ENCODE measurements around the gene FAM20C. TPM values are rescaled to one million over a fixed set of nuclear protein-coding genes. Genes with fewer than 3 reads are reported as not detected.

Gene FAM20C
- total RNA-seq, 1 experiment from 2014 or later: 8.8 TPM

DNA sequence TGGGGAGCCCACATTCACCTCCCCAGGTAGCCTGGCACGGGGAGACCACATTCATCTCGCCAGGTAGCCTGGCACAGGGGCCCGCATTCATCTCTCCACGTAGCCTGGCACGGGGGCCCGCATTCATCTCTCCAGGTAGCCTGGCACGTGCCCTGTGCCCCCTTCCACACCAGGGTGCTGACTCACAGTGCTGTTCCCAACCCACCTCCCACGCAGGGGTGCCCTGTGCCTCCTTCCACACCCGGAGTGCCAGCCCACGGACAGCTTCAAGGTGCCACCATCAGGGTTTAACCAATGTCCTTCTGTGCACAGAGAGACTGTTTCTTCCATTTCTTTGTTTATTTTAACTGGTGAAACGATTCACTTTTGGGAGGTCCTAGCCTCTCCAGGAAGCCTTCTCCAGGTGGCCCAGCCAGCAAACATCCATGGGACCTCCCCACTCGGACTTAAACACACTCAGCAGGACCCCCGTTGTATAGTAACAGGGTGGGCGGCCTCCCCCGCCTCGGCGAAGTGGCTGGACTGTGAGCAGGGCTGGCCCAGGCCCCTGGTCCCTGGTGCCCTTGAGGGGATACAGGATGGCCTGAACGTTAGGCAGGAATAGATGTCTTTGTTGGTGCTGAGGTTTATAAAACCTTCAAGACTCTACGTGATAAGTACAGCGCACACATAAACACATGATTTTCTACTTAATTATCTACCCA lies 56.5 kb downstream of the FAM20C start:
- ChIA-PET CTCF (interaction anchor here (3.2 kb wide), 1 partner anchor 18 kb away, joined by 11 read pairs; no protein-coding TSS in a partner anchor), POLR2A (interaction anchor here (0.6 kb wide), 1 partner anchor 53 kb away, joined by 3 read pairs; no protein-coding TSS in a partner anchor)
- Mint-ChIP-seq H3K9me3 (ENCODE audit: unreplicated experiment) (no peaks in the 10 kb centered on the region), H3K27ac (ENCODE audit: low read depth, unreplicated experiment) (no peak overlapping the region), H3K27me3 (ENCODE audit: insufficient read depth, unreplicated experiment) (no peaks in the 10 kb centered on the region), H3K4me1 (ENCODE audit: insufficient read depth, unreplicated experiment) (no peaks in the 10 kb centered on the region), H3K36me3 (ENCODE audit: insufficient read depth, unreplicated experiment) (peaks cover 32% of the 10 kb centered on the region), H3K4me3 (ENCODE audit: unreplicated experiment) (no peak overlapping the region)
- no peak for DNase-seq (ENCODE audit: unreplicated experiment)
- BruUV-seq (replicated peaks): no TSS peak
- intact Hi-C loops (cut with micrococcal nuclease): no loop called here
- TF ChIP-seq, protein P1, sequence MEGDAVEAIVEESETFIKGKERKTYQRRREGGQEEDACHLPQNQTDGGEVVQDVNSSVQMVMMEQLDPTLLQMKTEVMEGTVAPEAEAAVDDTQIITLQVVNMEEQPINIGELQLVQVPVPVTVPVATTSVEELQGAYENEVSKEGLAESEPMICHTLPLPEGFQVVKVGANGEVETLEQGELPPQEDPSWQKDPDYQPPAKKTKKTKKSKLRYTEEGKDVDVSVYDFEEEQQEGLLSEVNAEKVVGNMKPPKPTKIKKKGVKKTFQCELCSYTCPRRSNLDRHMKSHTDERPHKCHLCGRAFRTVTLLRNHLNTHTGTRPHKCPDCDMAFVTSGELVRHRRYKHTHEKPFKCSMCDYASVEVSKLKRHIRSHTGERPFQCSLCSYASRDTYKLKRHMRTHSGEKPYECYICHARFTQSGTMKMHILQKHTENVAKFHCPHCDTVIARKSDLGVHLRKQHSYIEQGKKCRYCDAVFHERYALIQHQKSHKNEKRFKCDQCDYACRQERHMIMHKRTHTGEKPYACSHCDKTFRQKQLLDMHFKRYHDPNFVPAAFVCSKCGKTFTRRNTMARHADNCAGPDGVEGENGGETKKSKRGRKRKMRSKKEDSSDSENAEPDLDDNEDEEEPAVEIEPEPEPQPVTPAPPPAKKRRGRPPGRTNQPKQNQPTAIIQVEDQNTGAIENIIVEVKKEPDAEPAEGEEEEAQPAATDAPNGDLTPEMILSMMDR (IDR thresholded peaks at IDR 0.05; ENCODE audit: unreplicated experiment): no peak

DNA sequence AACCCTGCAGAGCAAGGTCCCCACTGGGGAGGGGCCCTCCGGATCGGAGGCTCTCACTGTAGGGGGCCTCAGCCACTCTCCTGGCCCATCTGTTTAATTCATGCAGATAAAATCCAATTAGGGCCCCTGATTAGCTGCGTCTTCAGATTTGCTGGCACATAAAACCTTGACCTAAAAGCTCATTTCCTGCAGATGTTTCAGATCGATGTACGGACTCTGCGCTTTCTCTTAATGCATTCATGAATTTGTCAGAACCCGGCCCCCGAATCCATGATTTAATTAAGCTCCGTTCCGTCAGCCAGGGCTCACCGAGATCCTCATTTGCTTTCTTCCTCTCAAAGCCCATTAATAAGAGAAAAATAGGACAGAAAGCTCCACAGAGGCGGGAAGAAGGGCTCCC lies 57.6 kb downstream of the FAM20C start:
- TF ChIP-seq, protein P1 (IDR thresholded peaks at IDR 0.05; ENCODE audit: unreplicated experiment): no peak
- peaks cover 34% of the 10 kb centered on the region for H3K36me3 Mint-ChIP-seq (ENCODE audit: insufficient read depth, unreplicated experiment)
- no peak overlapping the region for H3K4me3 Mint-ChIP-seq (ENCODE audit: unreplicated experiment)
- H3K27ac Mint-ChIP-seq (ENCODE audit: low read depth, unreplicated experiment): no peak overlapping the region
- H3K27me3 Mint-ChIP-seq (ENCODE audit: insufficient read depth, unreplicated experiment): no peaks in the 10 kb centered on the region
- no peak for DNase-seq (ENCODE audit: unreplicated experiment)
- ChIA-PET CTCF (interaction anchor here (0.6 to 3.2 kb wide), 3 partner anchors 17 to 356 kb away, joined by 3 to 11 read pairs (median 3); no protein-coding TSS in a partner anchor), POLR2A (no interaction called here)
- no TSS peak for BruUV-seq (replicated peaks)
- H3K4me1 Mint-ChIP-seq (ENCODE audit: insufficient read depth, unreplicated experiment): no peaks in the 10 kb centered on the region
- intact Hi-C loops (cut with micrococcal nuclease): no loop called here
- H3K9me3 Mint-ChIP-seq (ENCODE audit: unreplicated experiment): no peaks in the 10 kb centered on the region

DNA sequence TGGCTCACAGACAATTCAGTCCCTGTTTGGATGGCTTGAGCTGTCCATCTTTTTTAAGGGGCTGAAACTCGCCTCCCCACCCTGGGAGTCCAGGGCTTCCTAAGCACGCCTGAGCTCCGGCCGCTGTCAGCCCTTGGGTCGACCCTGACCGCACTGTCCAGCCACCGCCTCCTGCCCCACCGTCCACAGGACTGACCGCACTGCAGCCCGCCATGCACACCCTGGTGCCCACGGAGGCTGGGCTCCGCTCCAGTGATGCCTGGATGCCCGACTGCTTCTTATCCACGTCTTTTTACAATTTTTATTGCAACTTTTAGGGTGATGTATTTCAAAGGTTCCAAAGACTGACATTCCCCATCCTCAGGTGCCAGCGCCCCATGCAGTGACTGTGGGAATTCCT lies 58.2 kb downstream of the FAM20C start:
- TF ChIP-seq, protein P1 (IDR thresholded peaks at IDR 0.05; ENCODE audit: unreplicated experiment): no peak
- intact Hi-C loops (cut with micrococcal nuclease): no loop called here
- no TSS peak for BruUV-seq (replicated peaks)
- ChIA-PET CTCF (interaction anchor here (0.6 to 3.2 kb wide), 3 partner anchors 16 to 355 kb away, joined by 3 to 11 read pairs (median 3); no protein-coding TSS in a partner anchor), POLR2A (no interaction called here)
- H3K36me3 Mint-ChIP-seq (ENCODE audit: insufficient read depth, unreplicated experiment): peaks cover 35% of the 10 kb centered on the region
- H3K4me1 Mint-ChIP-seq (ENCODE audit: insufficient read depth, unreplicated experiment): no peaks in the 10 kb centered on the region
- no peak overlapping the region for H3K27ac Mint-ChIP-seq (ENCODE audit: low read depth, unreplicated experiment)
- DNase-seq (ENCODE audit: unreplicated experiment): no peak
- H3K4me3 Mint-ChIP-seq (ENCODE audit: unreplicated experiment): no peak overlapping the region
- H3K9me3 Mint-ChIP-seq (ENCODE audit: unreplicated experiment): no peaks in the 10 kb centered on the region
- no peaks in the 10 kb centered on the region for H3K27me3 Mint-ChIP-seq (ENCODE audit: insufficient read depth, unreplicated experiment)

- TF ChIP-seq, protein P1 (IDR thresholded peaks at IDR 0.05; ENCODE audit: unreplicated experiment): no peak
Measured at GRCh38 chr7:251005-251404, 58.6 kb downstream of the FAM20C start.

More at GRCh38 chr7:251005-251404, 58.6 kb downstream of the FAM20C start:
- H3K27ac Mint-ChIP-seq (ENCODE audit: low read depth, unreplicated experiment): no peak overlapping the region
- H3K4me3 Mint-ChIP-seq (ENCODE audit: unreplicated experiment): no peak overlapping the region
- BruUV-seq (replicated peaks): no TSS peak
- H3K36me3 Mint-ChIP-seq (ENCODE audit: insufficient read depth, unreplicated experiment): peaks cover 30% of the 10 kb centered on the region
- no peaks in the 10 kb centered on the region for H3K9me3 Mint-ChIP-seq (ENCODE audit: unreplicated experiment)
- no peaks in the 10 kb centered on the region for H3K4me1 Mint-ChIP-seq (ENCODE audit: insufficient read depth, unreplicated experiment)
- CTCF ChIA-PET: interaction anchor here (3.2 kb wide), 1 partner anchor 16 kb away, joined by 11 read pairs; no protein-coding TSS in a partner anchor
- POLR2A ChIA-PET: no interaction called here
- intact Hi-C loops (cut with micrococcal nuclease): no loop called here
- no peak for DNase-seq (ENCODE audit: unreplicated experiment)
- H3K27me3 Mint-ChIP-seq (ENCODE audit: insufficient read depth, unreplicated experiment): no peaks in the 10 kb centered on the region
